Thoracic aorta (tissue), 2 donors: ENCODE measurements around the gene PCTP. TPM values are rescaled to one million over a fixed set of nuclear protein-coding genes. Genes with fewer than 3 reads are reported as not detected.

ENCODE experiments used
- ATAC-seq: fragments of 150-250 bp; one replicate; pipeline ENCODE4 v1.8.0; 2017; ENCODE audit warnings: low read depth; ENCODE audit not compliant: insufficient number of reproducible peaks, low FRiP score
- DNase-seq: peaks from one replicate; pipeline ENCODE4 v3.0.0-alpha.2; 2020; ENCODE audit warnings: low spot score
- H3K27ac ChIP-seq, 2 donors: fragments of 200-600 bp; sonication (generic); 1 replicate in 1 of 2; 2 replicates in 1 of 2; pipeline ENCODE4 v1.5.1; 2016; ENCODE audit warnings: mild to moderate bottlenecking in 2 of 2, moderate library complexity in 2 of 2
- H3K27me3 ChIP-seq: fragments of 200-600 bp; sonication (generic); replicated peaks from 2 replicates; pipeline ENCODE4 v1.6.0; 2016; ENCODE audit warnings: mild to moderate bottlenecking; ENCODE audit not compliant: insufficient read depth
- H3K36me3 ChIP-seq: fragments of 200-600 bp; sonication (generic); one replicate; pipeline ENCODE4 v1.5.1; 2016
- H3K4me1 ChIP-seq, 2 donors: fragments of 200-600 bp; sonication (generic); 1 replicate in 1 of 2; 2 replicates in 1 of 2; pipeline versions ENCODE4 v1.5.1 to v1.6.0; 2016; ENCODE audit warnings: low read depth in 2 of 2, mild to moderate bottlenecking in 1 of 2; ENCODE audit not compliant: control insufficient read depth in 1 of 2
- H3K4me3 ChIP-seq: fragments of 200-600 bp; sonication (generic); 2 replicates; pipeline ENCODE4 v1.5.1; 2016; ENCODE audit warnings: mild to moderate bottlenecking
- H3K9me3 ChIP-seq: fragments of 200-600 bp; sonication (generic); 2 replicates; pipeline ENCODE4 v1.5.1; 2016
- total RNA-seq, 2 donors: library from RNA; depleted of rRNA; stranded (reverse); fragments of >200 nt; gene quantifications; one replicate each; pipeline versions ENCODE4 v1.1.0 to v1.2.3, GENCODE V29; 2016
- TF ChIP-seq, protein P1 (sequence below): fragments of 200-600 bp; sonication (generic); IDR thresholded peaks from one replicate; pipeline ENCODE4 v1.5.1; 2019; ENCODE audit warnings: antibody characterized with exemption

PCTP gene
- total RNA-seq, 2 donors from 2014 or later = 11.9 to 13.3 TPM

DNA sequence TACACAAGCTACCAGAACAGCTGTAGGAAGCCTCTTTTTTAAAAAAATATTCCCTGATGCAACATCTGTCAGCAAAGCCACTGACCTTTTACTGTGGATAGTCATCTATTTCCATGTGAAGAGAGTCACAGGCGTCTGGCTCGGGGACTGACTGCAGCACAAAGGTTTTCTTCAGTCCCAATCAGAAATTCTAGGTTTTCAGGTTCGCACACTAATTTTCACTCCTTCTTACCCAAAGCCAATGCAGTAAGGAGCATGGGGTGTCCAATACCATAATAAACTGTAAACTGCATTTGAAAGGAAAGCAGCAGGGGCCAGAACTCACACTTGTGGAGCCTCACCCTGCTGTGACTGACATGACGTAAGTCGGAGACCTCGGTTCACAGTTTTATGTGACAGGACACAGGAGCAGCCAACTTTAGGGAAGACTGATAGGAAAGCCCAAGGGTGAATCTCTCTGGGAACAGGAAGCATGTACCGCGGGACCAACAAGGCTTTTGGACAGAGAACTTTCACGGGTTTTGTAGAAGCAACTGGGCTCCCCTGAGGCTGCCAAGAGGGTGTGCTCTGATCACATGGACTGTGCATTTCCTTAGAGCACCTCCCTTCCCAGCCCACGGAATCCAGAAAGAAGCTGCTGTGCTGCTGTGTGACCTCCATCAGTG is 19.1 kb upstream of the PCTP start:
- Histone ChIP-seq H3K9me3 (no peaks in the 10 kb centered on the region), H3K4me1 (peaks cover 2 to 53% of the 10 kb centered on the region in 2 donors), H3K27ac (peak overlapping the region; percentile 4 to 34), H3K27me3 (no peaks in the 10 kb centered on the region), H3K36me3 (no peaks in the 10 kb centered on the region), H3K4me3 (peak overlapping the region; percentile 46)
- ATAC-seq = peak; percentile 36
- TF ChIP-seq, protein P1, sequence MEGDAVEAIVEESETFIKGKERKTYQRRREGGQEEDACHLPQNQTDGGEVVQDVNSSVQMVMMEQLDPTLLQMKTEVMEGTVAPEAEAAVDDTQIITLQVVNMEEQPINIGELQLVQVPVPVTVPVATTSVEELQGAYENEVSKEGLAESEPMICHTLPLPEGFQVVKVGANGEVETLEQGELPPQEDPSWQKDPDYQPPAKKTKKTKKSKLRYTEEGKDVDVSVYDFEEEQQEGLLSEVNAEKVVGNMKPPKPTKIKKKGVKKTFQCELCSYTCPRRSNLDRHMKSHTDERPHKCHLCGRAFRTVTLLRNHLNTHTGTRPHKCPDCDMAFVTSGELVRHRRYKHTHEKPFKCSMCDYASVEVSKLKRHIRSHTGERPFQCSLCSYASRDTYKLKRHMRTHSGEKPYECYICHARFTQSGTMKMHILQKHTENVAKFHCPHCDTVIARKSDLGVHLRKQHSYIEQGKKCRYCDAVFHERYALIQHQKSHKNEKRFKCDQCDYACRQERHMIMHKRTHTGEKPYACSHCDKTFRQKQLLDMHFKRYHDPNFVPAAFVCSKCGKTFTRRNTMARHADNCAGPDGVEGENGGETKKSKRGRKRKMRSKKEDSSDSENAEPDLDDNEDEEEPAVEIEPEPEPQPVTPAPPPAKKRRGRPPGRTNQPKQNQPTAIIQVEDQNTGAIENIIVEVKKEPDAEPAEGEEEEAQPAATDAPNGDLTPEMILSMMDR = no peak
- DNase-seq = no peak

DNA sequence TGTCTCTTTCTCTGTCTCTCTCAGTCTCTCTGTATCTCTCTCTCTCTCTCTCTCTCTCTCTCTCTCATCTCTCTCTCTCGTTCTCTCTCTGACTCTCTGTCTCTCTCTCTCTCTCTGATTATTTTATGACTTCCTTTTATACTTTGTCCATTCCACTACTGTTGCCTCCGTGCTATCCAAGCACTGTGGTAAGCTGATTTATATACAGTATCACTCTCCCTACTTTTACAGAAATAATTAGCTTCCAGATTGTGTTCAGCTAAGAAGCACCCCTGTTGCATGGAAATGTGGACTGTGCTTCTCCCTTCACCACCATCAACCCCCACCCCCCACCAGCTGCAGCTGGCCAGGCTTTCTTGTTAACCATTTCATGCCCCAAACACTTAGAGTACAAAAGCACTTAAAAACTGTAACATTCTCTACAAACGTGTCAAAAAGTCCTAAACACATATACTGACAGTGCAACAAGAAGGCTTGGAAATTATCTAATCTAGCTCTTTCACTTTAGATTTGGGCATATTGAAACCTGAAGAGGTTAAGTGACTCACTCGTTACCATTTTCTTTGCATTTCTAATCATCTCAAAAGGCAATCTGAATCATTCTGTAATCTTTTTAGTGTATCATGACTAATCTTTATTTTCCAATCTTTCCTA is 16.6 kb upstream of the PCTP start:
- H3K27me3 ChIP-seq = no peaks in the 10 kb centered on the region
- H3K4me1 ChIP-seq = peaks cover 0 to 29% of the 10 kb centered on the region in 2 donors
- ATAC-seq (no peak), DNase-seq (no peak)
- no peaks in the 10 kb centered on the region for H3K36me3 ChIP-seq
- no peak overlapping the region for H3K27ac ChIP-seq
- H3K9me3 ChIP-seq = no peaks in the 10 kb centered on the region
- H3K4me3 ChIP-seq = no peak overlapping the region
- TF ChIP-seq, protein P1 = no peak

DNA sequence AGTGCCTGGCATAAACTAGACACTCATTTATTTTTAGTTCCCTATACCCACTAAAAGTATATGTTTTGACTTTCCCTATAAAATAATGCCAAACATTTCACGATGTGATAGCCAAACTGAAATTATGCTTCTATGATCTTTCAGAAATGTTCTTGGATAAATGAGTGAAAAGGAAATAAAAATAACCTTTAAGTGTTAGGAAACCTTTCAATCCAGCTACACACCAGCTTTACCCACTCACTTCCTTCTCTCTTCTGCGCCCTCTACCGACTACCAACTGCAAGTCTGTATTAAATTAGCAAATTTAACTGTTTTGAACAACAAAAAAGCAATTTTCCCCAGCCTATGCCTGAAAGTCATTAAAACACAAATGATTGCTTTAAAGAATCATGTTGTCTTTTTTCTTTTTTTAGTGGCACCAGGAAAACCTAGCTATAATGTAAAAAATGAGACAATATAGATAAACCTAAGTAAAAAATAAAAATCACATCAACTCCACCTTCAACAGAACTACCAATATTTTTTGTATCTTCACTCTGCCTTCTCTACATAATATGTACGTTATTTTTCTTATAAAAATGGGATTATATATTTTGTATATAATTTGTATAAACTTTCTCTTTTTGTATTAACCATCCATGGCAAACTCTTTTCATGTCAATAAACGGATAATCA is 15.0 kb upstream of the PCTP start:
- H3K36me3 ChIP-seq = no peaks in the 10 kb centered on the region
- ATAC-seq = no peak
- no peak for DNase-seq
- no peaks in the 10 kb centered on the region for H3K27me3 ChIP-seq
- H3K4me1 ChIP-seq = peaks cover 0 to 23% of the 10 kb centered on the region in 2 donors
- no peak overlapping the region for H3K27ac ChIP-seq
- no peak overlapping the region for H3K4me3 ChIP-seq
- H3K9me3 ChIP-seq = no peaks in the 10 kb centered on the region
- TF ChIP-seq, protein P1 = peak; percentile 56

DNA sequence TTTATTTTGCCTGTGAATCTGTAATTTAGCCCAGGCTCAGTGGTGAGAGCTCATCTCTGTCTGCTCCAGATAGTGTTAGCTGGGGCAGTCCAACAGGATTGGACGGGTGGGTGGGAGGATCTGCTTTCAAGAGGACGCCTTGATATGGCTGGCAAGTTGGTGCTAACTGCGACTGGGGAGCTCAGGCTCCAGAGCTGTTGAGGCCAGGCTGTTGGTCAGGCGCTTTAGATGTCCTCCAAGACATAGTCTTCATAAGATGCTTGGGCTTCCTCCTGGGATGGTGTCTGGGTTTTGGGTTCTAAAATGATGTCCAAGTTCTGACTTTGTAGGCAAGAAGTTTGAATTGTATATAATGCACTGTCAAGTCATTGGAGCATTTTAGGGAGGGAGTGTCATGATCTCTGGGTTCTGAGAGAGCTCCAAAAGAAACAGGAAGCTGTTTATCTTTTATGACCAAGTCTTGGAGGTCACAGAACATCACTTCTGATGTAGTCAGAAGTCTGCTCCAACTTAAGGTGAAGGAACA is 12.8 kb upstream of the PCTP start:
- Histone ChIP-seq H3K4me1 (peaks cover 0 to 2% of the 10 kb centered on the region in 2 donors), H3K27me3 (no peaks in the 10 kb centered on the region), H3K27ac (no peak overlapping the region), H3K9me3 (no peaks in the 10 kb centered on the region), H3K4me3 (no peak overlapping the region), H3K36me3 (no peaks in the 10 kb centered on the region)
- ATAC-seq (no peak), DNase-seq (no peak)
- TF ChIP-seq, protein P1 = no peak
